Embryonic facial prominence (tissue), 1 donor: ENCODE measurements around the gene WDR31.
"Not testable (repeated sequence)": the region's sequence is repeated elsewhere in the genome, so short reads cannot be mapped to it uniquely, and the experiment has no call there.

Experiments used
- DNase-seq: peaks from one replicate; pipeline ENCODE4 v3.0.0-alpha.2; 2016; ENCODE audit errors: extremely low spot score

The WDR31 gene

GRCh38 chr9:113298311-113298710 lies 41.8 kb downstream of the WDR31 start:
- DNase-seq = no peak

DNA sequence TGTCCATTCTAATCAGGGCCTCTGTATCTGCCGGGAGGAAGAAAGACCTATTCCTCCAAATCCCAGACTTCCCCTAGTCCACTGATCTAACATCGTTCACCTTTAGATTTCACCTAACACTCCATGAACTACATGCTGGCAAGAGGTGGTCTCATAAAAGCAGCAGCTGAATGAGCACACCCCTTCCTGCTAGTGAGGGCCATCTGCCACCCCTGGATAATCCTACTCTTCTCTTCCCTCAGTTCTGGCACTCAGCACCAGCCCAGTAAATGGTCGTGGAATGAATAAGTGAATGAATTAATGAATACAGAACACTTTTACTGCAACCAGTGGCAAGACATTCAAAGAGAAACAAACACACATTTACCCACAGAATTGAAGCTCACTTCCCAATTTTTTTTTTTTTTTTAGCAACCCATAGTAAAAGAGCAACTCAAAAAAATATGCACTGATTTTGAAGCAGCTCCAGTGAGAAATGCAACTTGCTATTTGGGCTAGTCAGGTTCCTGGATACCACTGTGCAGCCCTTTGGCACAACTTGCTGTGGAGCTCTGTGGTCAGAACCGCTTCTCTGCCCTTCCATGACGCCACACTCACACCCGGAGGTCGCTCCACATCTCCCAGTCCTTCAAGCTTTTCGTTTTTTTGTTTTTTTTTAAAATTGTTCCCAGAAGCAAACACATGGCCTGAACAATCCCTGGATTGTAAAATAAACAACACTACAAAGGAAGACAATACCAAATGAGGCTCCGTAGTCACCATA lies 43.1 kb downstream of the WDR31 start:
- DNase-seq = no peak

DNA sequence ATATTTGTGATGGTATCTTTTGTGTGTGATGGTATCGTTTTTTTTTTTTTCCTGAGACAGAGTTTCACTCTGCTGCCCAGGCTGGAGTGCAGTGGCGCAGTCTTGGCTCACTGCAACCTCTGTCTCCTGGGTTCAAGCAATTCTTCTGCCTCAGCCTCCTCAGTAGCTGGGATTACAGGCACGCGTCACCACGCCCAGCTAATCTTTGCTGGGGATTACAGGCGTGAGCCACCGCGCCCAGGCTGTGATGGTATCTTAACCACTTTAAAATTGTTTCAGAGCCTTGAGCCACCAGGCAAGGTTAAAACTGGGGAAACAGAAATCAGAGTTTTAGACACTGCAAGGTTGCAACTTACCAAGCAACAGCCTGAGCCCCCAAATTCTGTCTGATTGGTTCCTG lies 43.8 kb downstream of the WDR31 start:
- DNase-seq = not testable (repeated sequence)

DNA sequence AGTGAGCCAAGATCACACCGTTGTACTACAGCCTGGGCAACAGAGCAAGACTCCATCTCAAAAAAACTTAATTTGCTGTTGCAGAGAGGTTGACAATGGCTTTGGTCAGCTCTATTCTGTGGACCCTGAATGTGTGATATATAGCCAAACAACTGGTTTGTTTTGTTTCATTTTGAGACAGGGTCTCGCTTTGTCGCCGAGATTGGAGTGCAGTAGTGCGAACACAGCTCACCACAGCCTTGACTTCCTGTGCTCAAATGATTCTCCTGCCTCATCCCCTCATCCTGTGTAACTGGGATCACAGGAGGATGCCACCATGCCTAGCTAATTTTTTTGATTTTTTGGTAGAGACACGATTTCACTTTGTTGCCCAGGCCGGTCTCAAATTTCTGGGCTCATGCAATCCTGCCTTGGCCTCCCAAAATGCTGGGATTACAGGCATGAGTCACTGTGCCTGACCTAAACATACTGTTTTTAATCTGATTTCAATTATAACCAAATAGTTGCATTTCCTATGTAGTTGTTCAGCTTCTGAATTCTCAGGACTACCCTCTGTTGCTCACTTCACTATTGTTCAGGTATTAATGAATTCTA lies 46.7 kb downstream of the WDR31 start:
- no peak for DNase-seq

- DNase-seq = no peak
Observed at GRCh38 chr9:113290052-113290607, 49.9 kb downstream of the WDR31 start.

DNA sequence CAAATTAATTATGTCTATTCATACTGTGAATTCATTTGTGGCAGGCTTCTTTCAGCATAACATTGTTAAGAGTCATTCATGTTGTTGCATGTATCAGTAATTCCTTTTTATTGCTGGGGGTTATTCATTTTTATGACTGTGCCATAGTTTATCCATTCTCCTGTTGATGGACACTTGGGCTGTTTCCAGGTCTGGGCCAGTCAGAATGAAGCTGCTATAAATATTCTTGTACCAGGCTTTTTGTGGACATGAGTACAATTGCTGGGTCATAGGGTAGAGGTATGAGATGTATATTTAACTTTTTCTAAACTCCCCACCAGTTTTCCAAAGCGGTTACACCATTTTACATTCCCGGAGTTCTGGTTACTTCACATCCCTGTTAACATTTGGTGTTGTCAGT lies 51.0 kb downstream of the WDR31 start:
- DNase-seq = no peak

DNA sequence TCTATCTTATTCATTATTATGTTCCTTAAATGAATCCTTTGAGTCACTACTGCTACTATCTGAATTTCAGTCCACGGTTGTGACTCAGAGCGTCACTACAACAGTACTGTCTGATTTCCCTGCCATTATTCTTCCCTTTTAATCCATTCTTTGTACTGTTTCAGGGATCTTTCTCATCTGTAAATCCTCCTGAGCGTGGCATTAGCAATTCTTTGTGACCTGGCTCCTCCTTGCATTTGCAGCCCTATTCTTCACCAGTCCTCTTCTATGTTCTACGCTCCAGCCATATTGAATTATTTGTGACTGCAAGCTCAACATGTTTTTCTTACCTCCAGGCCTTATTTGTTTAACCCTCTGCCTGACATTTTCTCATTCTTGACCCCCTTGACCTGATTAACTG lies 58.7 kb downstream of the WDR31 start:
- no peak for DNase-seq

DNA sequence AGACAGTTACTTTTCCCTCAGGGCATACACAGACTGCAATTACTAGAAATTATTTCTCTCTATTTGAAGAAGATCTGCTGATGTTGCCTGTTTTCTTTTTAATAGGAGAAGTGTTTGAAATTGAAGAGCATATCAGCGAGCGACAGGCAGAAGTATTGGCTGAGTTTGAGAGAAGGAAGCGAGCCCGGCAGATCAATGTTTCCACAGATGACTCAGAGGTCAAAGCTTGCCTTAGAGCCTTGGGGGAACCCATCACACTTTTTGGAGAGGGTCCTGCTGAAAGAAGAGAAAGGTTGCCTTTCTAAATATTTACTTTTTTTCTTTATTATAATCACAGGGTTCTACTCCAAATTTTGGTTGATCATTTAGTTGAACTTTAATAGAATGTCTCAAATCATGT lies 61.2 kb downstream of the WDR31 start:
- no peak for DNase-seq

DNA sequence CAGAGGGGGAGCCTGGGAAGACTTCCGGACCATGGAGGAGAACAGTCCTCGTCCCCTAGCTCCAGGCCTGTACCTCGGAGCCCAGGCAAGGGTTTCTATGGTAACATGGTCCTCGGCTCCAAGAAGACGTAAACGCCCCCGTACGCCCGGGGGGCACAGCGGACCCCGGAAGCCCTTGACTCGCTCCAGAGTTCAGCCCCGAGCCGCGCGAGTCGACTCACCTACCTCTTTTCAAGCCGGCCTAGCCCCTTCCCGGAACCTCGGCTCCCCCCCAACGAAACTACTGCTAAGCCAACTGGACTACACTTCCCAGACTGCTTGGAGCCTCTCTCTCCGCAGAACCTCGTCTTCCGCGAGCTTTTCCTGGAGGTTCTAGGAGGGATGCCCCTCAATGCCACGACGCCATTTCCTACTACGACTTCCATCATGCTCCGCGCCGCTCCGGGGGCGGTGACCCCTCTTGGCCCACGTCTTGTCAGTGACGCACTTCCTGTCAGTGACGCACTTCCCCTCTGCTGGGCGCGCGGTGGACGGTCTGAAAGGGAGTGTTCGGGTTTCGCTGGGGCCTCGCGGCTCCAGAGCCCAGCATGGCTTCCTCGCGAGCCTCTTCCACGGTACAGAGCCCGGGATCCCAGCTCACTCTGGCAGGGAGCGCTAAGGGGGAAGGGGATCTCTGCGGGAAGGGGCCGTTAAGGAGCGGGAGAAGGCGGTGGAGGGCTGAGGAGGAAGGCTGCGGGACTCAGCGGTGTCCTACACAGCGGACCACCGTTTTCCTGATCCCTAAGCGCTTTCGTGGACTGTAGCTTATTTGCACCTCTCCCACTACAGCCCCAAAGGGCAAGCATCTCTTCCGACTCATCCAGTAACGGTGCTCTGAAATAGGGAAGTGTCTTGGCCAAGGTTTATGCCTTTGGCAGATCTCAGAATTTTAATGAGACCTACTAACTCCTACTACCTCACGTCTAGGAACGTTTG lies 64.6 kb downstream of the WDR31 start, which contains the start of the genes CDC26 and PRPF4:
Gene CDC26, minus strand, starts transcription at position 416 of the 975 bp plus-strand sequence. CDS start 3,065 bp downstream, outside the sequence.
Gene PRPF4, plus strand, starts transcription at position 502 of the 975 bp plus-strand sequence. Its CDS starts 86 bp downstream, at position 588.
- peak; percentile 99 for DNase-seq

GRCh38 chr9:113274474-113275156 lies 65.5 kb downstream of the WDR31 start:
- peak; percentile 66 for DNase-seq

- no peak for DNase-seq
Observed at GRCh38 chr9:113269871-113270270, 70.2 kb downstream of the WDR31 start.

- no peak for DNase-seq
Observed at GRCh38 chr9:113269355-113269754, 70.7 kb downstream of the WDR31 start.

GRCh38 chr9:113267911-113268566 lies 72.0 kb downstream of the WDR31 start:
- no peak for DNase-seq

- no peak for DNase-seq
Observed at GRCh38 chr9:113266174-113266573, 73.9 kb downstream of the WDR31 start.
